ENCODE results near the gene CUX1.

DNA sequence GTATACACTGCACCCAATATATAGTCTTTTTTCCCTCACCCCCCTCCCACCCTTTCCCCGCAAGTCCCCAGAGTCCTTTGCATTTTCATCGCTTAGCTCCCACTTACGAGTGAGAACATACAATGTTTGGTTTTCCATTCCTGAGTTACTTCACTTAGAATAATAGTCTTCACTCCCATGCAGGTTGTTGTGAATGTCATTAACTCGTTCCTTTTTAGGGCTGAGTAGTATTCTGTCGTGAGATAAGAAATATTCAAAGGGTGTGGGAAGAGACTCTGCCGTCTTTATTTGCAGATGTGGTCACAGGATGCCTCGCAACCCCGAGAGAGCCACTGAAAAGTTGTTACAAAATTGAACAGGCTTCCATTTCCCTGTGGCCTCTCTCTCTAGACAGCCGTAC lies 331.4 kb downstream of the CUX1 start:
- TF ChIP-seq, protein P1, sequence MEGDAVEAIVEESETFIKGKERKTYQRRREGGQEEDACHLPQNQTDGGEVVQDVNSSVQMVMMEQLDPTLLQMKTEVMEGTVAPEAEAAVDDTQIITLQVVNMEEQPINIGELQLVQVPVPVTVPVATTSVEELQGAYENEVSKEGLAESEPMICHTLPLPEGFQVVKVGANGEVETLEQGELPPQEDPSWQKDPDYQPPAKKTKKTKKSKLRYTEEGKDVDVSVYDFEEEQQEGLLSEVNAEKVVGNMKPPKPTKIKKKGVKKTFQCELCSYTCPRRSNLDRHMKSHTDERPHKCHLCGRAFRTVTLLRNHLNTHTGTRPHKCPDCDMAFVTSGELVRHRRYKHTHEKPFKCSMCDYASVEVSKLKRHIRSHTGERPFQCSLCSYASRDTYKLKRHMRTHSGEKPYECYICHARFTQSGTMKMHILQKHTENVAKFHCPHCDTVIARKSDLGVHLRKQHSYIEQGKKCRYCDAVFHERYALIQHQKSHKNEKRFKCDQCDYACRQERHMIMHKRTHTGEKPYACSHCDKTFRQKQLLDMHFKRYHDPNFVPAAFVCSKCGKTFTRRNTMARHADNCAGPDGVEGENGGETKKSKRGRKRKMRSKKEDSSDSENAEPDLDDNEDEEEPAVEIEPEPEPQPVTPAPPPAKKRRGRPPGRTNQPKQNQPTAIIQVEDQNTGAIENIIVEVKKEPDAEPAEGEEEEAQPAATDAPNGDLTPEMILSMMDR (IDR thresholded peaks at IDR 0.05) = no peak
- TF ChIP-seq POLR2A (IDR thresholded peaks at IDR 0.05) = no peak

All from ovary (tissue), 3 donors.